ENCODE results near the gene NPPA.

The NPPA gene

DNA sequence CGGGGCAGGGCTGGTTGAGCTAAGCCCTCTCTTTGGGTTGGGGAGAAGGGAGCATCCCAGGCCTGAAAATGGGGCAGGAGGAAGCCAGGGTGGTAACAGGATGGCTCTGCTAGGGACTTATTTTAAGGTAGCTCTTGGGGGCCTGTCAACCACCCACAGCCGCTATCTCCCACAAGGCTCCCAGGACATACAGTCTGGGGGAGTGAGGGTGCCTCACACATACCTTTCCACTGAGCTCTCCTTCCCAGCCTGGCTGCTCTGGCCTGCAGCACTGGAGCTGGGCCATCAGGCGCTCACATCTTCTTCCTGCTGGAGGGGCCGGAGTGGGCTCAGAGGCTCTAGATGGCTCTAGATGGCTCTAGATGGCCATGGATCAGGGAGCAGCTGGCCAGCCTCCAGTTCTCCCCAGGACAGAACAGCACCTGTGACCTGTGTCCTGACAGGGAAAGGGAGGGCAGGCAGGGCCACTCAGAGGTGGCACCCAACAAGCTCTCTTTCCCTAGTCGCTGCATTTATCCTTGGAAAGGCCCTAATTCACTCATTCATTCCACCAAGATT lies 22.1 kb upstream of the NPPA start:
- H3K36me3 Mint-ChIP-seq (ENCODE audit: low read depth), result no peaks in the 10 kb centered on the region
- peaks cover 4% of the 10 kb centered on the region for H3K4me1 Mint-ChIP-seq
- no peaks in the 10 kb centered on the region for H3K9me3 Mint-ChIP-seq
- peaks cover 32% of the 10 kb centered on the region for H3K27me3 Mint-ChIP-seq (ENCODE audit: low read depth)
- no peak overlapping the region for H3K4me3 Mint-ChIP-seq
- TF ChIP-seq, protein P1, sequence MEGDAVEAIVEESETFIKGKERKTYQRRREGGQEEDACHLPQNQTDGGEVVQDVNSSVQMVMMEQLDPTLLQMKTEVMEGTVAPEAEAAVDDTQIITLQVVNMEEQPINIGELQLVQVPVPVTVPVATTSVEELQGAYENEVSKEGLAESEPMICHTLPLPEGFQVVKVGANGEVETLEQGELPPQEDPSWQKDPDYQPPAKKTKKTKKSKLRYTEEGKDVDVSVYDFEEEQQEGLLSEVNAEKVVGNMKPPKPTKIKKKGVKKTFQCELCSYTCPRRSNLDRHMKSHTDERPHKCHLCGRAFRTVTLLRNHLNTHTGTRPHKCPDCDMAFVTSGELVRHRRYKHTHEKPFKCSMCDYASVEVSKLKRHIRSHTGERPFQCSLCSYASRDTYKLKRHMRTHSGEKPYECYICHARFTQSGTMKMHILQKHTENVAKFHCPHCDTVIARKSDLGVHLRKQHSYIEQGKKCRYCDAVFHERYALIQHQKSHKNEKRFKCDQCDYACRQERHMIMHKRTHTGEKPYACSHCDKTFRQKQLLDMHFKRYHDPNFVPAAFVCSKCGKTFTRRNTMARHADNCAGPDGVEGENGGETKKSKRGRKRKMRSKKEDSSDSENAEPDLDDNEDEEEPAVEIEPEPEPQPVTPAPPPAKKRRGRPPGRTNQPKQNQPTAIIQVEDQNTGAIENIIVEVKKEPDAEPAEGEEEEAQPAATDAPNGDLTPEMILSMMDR (IDR thresholded peaks at IDR 0.05; ENCODE audit: unreplicated experiment in 3 of 3), result no peak
- no peak overlapping the region for H3K27ac Mint-ChIP-seq

DNA sequence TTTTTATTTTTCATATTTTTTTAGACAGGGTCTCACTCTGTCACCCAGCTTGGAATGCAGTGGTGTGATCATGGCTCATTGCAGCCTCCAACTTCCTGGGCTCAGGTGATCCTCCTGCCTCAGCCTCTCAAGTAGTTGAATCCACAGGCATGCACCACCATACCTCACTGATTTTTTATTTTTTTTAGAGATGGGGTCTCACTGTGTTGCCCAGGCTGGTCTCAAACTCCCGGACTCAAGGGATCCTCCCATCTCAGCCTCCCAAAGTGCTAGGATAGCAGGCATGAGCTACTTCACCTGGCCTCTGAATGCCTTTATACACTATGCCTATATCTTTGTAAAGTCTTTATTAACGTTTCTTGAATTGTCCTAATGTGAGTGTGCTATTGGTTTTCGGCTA lies 21.5 kb upstream of the NPPA start:
- peaks cover 4% of the 10 kb centered on the region for H3K4me1 Mint-ChIP-seq
- H3K36me3 Mint-ChIP-seq (ENCODE audit: low read depth), result no peaks in the 10 kb centered on the region
- H3K27me3 Mint-ChIP-seq (ENCODE audit: low read depth), result peaks cover 34% of the 10 kb centered on the region
- no peaks in the 10 kb centered on the region for H3K9me3 Mint-ChIP-seq
- H3K4me3 Mint-ChIP-seq, result no peak overlapping the region
- H3K27ac Mint-ChIP-seq, result no peak overlapping the region
- TF ChIP-seq, protein P1 (IDR thresholded peaks at IDR 0.05; ENCODE audit: unreplicated experiment in 3 of 3), result no peak

DNA sequence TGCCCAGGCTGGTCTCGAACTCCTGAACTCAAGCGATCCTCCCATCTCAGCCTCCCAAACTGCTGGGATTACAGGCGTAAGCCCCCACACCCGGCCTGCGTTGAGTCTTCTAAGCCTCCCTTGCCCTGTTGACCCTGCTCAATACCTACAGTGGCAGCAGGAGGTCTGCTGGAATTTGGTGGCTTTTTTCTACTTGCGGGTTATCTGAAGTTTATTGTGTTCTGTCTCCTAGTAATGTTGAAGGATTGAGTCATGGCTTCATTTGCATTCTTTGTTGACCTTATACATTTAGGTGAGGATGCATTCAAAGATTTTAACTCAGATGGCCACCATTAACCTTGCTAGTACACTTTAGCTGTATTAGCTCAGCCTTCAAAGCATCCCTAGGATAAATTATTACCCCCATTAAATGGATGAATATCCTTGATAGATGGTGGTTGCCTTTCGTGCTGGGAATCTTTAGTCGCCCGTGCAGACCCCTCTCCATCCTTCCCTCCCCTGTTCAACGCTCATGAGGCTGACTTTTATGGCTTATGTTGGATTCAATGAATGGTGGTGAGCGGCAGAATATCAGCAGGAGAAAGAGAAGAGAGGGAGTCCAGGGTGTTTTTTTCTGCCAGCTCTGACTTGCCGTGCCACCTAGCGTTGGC lies 20.9 kb upstream of the NPPA start:
- no peak overlapping the region for H3K27ac Mint-ChIP-seq
- no peaks in the 10 kb centered on the region for H3K9me3 Mint-ChIP-seq
- peaks cover 38% of the 10 kb centered on the region for H3K27me3 Mint-ChIP-seq (ENCODE audit: low read depth)
- H3K36me3 Mint-ChIP-seq (ENCODE audit: low read depth), result no peaks in the 10 kb centered on the region
- TF ChIP-seq, protein P1 (IDR thresholded peaks at IDR 0.05; ENCODE audit: unreplicated experiment in 3 of 3), result no peak
- no peak overlapping the region for H3K4me3 Mint-ChIP-seq
- peaks cover 4% of the 10 kb centered on the region for H3K4me1 Mint-ChIP-seq

DNA sequence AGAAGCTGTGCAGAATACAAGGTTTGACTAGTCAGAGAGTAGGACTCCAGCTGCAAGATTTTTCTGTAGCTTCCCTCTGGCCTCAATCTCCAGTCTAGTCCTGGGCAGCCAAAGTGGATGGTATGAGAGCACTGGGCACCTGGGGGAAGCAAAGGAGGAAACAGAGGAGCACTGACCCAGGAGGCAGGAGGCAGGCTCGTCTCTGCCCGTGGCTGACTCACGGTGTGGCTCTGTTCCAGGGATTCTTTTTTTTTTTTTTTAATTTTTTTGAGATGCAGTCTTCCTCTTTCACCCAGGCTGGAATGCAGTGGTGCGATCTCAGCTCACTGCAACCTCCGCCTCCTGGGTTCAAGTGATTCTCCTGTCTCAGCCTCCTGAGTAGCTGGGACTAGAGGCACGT lies 15.3 kb upstream of the NPPA start:
- peaks cover 2% of the 10 kb centered on the region for H3K9me3 Mint-ChIP-seq
- H3K27me3 Mint-ChIP-seq (ENCODE audit: low read depth), result peaks cover 70% of the 10 kb centered on the region
- TF ChIP-seq, protein P1 (IDR thresholded peaks at IDR 0.05; ENCODE audit: unreplicated experiment in 3 of 3), result no peak
- H3K36me3 Mint-ChIP-seq (ENCODE audit: low read depth), result no peaks in the 10 kb centered on the region
- no peak overlapping the region for H3K27ac Mint-ChIP-seq
- H3K4me1 Mint-ChIP-seq, result no peaks in the 10 kb centered on the region
- no peak overlapping the region for H3K4me3 Mint-ChIP-seq

DNA sequence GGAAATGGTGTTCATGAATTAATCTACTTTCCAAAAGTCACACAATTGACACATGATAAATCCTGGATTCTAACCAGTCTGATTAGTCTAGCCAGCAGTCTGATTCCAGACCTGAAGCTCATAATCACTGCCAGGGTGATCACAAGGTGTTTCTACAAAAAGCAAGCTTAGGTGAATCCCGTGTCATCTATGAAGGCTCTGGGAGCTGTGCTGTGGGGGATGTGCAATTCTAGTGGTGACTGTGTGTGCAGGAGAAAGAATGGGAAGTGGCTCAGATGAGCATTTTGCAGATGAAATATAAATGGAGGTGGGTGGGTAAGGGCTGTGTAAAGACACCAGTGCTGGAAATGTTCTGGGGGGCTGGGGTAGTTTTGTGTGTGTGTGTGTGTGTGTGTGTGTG lies 13.0 kb upstream of the NPPA start:
- TF ChIP-seq, protein P1 (IDR thresholded peaks at IDR 0.05; ENCODE audit: unreplicated experiment in 3 of 3), result no peak
- peaks cover 80% of the 10 kb centered on the region for H3K27me3 Mint-ChIP-seq (ENCODE audit: low read depth)
- no peaks in the 10 kb centered on the region for H3K4me1 Mint-ChIP-seq
- no peaks in the 10 kb centered on the region for H3K36me3 Mint-ChIP-seq (ENCODE audit: low read depth)
- H3K9me3 Mint-ChIP-seq, result peaks cover 2% of the 10 kb centered on the region
- H3K27ac Mint-ChIP-seq, result no peak overlapping the region
- no peak overlapping the region for H3K4me3 Mint-ChIP-seq

DNA sequence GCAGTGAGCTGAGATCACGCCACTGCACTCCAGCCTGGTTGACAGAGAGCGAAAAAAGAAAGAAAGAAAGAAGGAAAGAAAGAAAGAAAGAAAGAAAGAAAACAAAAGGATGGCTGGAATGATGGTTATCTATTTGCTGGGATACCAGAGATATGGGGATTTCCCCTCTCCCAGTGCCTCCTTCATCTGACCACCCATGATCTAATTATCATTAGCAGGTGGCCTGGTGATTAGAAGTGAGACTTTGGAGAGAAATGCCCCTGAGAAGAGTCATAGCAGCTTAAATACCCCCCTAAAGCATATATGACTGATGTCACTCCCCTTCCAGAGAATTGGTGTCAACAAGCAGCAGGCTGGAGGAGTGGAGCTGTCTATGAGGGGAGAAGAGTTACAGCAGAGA lies 12.5 kb upstream of the NPPA start:
- H3K36me3 Mint-ChIP-seq (ENCODE audit: low read depth), result no peaks in the 10 kb centered on the region
- peaks cover 2% of the 10 kb centered on the region for H3K9me3 Mint-ChIP-seq
- TF ChIP-seq, protein P1 (IDR thresholded peaks at IDR 0.05; ENCODE audit: unreplicated experiment in 3 of 3), result no peak
- H3K4me3 Mint-ChIP-seq, result no peak overlapping the region
- peaks cover 75% of the 10 kb centered on the region for H3K27me3 Mint-ChIP-seq (ENCODE audit: low read depth)
- no peaks in the 10 kb centered on the region for H3K4me1 Mint-ChIP-seq
- H3K27ac Mint-ChIP-seq, result no peak overlapping the region
